Effector CD4-positive, alpha-beta T cell (primary cell): ENCODE results near the gene USF2.
"Not testable (repeated sequence)": the region's sequence is repeated elsewhere in the genome, so short reads cannot be mapped to it uniquely, and the experiment has no call there.

Source experiments
- DNase-seq: peaks from one replicate; pipeline ENCODE4 v3.0.0-alpha.2; 2020

USF2 gene

DNA sequence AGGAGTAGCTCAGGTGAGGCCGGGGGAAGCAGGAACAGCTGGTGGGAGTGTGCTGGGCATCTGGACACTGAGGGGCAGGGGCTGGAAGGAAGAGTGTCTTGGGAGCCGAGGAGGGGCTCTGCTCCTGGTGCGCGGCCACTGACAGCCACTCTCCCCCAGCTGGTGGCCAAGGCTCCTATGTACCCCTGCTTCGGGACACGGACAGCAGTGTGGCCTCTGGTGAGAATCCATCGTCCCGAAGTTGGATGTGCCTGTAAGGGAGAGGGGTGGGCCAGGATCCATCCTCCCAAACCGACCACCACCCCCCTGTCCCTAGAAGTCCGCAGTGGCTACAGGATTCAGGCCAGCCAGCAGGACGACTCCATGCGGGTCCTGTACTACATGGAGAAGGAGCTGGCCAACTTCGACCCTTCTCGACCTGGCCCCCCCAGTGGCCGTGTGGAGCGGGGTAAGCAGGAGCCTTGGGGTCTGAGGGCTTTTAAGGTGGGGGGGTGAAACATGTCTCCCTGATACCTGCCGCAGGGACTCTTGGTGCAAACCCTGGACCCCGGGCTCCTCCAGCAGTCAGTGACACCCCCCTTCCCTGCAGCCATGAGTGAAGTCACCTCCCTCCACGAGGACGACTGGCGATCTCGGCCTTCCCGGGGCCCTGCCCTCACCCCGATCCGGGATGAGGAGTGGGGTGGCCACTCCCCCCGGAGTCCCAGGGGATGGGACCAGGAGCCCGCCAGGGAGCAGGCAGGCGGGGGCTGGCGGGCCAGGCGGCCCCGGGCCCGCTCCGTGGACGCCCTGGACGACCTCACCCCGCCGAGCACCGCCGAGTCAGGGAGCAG lies 2.0 kb upstream of the USF2 start:
- no peak for DNase-seq

GRCh38 chr19:35267353-35267817 lies 1.4 kb upstream of the USF2 start:
- no peak for DNase-seq

DNA sequence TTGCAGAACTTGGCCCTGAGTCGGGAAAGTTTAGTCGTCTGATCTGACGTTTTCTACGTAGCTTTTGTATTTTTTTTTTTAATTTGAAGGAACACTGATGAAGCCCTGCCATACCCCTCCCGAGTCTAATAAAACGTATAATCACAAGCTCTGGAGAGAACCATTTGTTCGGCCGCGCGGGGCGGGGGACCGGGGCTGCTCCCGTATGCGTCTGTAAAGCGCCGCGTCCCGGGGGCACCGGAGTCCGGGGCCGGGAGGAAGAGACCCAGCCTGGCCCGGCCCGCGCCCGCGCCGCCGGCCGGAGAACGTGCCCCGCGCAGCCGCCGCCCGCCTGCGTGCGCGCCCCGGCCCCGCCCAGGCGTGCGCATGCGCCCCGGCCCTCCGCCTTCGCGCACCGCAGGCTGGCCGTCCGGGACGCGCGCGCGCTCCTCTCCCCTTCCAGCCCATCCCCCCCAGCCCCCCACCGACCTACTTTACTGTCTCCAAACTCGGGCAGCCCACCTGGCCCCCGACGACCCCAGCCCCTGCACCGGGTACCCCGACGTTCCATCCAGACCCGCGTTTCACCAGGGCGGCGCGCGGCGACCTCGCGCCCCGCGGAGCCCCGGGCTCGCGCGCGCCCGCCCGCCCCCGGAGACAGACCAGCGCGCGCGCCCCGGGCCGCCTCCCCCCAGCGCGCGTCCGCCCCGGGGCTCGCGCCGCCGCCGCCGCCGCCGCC lies 785 bp upstream of the USF2 start:
- peak; percentile 65 for DNase-seq

GRCh38 chr19:35269438-35270117 lies 816 bp downstream of the USF2 start:
- peak; percentile 59 for DNase-seq

DNA sequence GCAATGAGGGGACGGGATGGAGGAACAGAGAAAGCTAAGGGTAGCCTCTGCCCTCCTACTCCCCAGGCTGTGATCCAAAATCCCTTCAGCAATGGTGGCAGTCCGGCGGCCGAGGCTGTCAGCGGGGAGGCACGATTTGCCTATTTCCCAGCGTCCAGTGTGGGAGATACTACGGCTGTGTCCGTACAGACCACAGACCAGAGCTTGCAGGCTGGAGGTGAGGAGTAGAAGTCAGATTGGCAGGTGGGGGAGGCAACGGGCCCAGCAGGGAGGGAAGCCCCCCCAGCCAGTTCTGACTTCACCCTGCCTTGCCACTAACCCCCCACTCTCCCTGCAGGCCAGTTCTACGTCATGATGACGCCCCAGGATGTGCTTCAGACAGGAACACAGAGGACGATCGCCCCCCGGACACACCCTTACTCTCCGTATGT lies 1.6 kb downstream of the USF2 start:
- no peak for DNase-seq

DNA sequence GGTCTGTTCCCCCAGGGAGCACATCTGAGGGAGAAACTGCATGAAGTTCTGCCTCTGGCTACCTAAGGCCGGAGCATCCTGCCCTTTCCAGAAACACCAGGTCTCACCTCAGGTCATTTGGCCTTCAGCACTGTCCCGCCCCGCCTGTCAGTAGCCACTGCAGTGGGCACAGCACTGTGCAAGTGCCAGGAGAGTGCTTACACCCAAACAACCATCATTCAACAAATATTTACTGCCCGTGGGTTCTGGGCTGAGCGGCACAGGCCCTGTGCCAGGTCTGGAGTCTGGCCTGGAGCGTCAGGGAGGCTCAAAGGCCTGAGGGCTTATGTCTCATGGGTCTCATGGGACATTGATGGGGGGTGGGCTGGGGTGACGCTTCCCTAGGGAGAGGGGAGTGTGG lies 2.8 kb downstream of the USF2 start:
- no peak for DNase-seq

GRCh38 chr19:35272122-35272719 lies 3.5 kb downstream of the USF2 start:
- no peak for DNase-seq

DNA sequence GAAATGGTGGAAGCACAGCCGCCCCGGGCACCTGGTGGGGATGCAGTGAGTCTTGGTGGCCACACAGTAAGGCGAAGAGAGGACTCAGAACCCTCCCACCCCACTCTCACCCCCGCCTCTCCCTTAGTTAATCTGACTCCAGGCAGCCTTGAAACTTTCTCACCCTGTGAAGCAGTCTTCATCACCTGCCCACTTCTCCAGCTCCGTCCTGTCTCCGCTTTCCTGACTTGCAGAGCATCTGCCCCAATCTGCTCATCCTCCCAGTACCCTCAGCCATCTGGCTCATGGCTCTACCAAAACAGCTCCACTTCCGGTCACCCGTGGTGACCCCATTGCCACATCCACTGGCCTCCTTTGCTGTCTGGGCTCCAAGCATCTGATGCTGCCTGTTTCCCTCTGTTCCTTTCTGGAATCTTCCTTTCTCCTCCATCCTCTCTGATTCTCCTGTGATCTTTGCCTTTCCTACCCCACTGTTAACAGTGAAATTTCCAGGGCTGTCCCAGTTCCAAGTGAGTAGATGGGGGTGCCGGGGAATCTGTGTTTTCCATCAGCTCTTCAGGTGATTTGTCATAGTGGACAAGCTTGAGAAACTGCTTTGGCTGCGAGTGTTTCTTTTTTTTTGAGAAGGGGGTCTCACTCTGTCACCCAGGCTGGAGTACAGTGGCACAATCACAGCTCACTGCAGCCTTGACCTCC lies 4.3 kb downstream of the USF2 start:
- no peak for DNase-seq

DNA sequence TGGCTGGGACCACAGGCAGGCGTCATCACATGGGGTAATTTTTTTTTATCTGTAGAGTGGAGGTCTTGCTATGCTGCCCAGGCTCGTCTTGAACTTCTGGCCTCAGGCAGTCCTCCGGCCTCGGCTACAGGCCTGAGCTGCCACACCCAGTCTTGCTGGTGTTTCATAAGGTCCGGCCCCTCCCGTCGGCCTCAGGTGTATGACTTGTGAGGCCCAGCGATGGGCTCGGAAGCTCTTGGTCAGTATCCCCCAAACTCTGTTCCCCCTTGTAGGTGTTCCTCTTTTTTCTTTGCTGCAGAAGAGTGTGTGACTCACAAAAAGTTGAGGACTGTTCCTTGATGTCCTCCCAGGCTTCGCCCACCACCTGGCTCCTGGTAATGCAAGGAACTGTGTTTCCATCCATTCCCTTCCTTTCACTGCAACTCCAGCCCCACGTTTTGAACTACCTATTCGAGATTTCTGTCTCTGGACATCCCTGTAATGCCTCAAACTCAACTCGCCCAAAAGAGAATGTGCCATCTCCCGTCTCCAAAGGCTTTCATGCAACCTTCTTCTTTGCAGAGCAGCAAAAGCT lies 5.0 kb downstream of the USF2 start:
- DNase-seq = no peak

- no peak for DNase-seq
These were observed 5.6 kb downstream of the USF2 start for GRCh38 chr19:35274323-35274722.

DNA sequence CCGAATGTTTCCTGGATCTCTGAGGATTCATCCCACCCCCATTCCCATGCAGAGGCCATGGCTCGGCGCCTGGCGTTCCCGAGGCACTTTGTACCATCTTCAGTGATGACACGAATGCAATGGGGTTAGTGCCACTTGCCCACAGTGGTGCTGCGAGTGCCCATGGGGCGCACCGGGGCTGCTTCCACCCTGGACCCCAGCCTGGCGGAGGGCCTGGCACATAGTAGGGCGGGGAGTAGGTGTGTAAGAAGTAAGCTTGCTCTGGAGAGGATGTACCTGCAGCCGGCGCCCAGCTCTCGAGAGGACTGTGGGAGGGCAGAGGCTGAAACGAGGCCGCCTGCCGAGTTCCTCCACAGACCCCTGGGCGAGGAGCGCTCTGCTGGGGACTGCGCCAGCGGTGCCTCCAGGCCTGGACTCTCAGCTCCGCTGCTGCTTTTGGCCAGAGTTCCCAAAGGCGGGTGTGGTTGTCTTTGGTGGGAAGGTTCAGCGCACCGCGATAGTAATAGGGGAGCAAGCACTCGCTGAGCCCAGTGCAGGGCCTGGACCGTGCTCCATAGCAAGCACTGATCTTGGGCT lies 8.0 kb downstream of the USF2 start:
- no peak for DNase-seq

- no peak for DNase-seq
These were observed 10.0 kb downstream of the USF2 start for GRCh38 chr19:35278578-35279284.

DNA sequence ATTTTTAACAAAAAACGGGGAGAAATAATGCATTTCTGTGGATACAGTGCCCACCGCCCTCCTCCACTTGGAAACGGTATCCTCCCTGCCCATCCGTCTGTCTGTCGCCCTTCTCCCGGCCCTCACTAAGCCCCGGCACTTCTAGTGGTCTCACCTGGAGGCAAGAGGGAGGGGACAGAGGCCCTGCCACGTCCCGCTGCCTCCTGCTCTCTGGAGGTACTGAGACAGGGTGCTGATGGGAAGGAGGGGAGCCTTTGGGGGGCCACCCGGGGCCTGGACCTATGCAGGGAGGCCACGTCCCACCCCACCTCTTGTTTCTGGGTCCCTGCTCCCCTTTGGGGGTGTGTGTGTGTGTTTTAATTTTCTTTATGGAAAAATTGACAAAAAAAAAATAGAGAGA lies 10.6 kb downstream of the USF2 start:
- DNase-seq = no peak

DNA sequence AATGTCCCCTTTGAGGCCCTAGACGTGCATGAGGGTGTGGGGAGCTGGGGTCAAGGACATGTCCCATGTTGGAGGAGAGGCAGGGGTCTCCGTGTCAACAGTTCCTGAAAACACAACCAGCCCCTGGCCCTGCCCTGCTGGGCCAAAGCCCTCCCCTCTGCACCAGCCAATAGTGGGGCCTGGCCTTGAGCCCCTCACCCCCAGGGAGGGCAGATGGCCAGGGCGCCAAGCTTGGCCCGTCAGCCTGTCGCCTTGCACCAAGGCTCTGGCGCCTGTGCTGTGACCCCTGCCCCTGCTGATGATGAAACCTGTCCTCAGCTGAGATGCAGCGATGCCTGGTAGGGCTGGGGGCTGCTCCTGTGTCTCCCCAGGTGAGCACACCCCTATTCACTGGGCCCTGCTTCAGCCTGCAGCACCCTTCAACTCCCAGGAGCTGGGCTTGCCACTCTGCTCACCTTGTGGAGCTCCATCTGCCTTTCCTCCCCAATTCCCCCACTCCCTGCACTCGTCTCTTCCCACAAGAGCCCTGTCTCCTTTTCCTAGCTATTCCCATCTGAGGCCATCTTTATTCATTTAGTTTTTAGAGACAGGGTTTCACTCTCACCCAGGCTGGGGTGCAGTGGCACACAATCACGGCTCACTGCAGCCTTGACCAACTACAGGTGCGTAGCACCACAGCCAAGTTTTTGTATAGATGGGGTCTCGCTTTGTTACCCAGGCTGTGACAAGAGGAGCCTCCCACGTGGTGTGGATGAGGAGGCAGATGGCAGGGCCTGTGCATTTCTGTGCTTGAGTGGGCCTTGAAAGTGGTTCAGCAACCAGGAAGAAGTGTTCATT lies 11.4 kb downstream of the USF2 start:
- DNase-seq = no peak

GRCh38 chr19:35281303-35281702 lies 12.5 kb downstream of the USF2 start:
- DNase-seq = no peak

GRCh38 chr19:35284153-35285094 lies 15.7 kb downstream of the USF2 start:
- DNase-seq = no peak

DNA sequence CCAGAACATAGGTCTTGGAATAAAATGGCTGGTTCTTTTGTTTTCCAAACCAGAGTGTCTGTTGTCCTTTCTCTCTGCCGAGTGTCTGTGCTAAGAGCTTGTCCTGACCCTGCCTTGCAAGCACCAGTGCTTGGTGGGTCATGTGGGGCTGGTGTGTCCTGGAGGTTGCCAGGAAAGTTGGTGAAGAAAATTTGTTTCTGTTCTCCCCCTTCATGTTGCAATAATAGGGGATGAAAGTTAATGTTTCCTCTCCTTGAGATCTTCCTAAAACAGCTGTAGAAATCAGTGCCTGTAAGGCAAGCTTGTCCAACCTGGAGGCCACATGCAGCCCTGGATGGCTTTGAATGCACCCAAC lies 16.3 kb downstream of the USF2 start:
- no peak for DNase-seq

DNA sequence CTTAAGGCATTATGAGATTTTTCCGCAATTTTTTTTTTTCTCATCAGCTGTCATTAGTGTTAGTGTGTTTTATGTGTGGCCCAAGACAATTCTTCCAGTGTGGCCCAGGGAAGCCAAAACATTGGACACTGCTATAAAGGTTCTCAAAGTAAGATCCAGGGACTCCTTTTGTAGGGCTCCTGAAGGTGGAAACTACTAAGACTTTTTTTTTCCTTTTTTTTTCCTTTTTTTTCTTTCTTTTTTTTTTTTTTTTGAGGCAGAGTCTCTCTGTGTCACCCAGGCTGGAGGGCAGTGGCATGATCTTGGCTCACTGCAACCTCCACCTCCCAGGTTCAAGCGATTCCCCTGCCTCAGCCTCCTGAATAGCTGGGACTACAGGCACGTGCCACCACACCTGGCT lies 16.7 kb downstream of the USF2 start:
- DNase-seq = not testable (repeated sequence)

DNA sequence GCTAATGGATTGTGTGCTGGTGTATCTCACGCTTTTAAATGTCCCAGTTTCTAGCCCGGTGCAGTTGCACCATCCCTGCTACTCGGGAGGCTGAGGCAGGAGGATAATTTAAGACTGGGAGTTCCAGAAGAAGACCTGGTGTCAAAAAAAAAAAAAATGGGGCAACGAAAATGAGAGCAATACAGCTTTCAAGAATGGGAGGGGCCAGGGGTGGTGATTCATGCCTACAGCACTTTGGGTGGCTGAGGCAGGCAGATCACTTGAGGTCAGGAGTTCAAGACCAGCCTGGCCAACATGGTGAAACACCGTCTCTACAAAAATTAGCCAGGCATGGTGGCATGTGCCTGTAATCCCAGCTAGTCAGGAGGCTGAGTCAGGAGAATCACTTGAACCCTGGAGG lies 17.3 kb downstream of the USF2 start:
- DNase-seq = not testable (repeated sequence)
